Putamen (tissue), 1 donor: ENCODE measurements around the gene CLASRP.

Experiments used
- DNase-seq: peaks from one replicate; pipeline ENCODE4 v3.0.0-alpha.2; 2016; ENCODE audit warnings: low spot score

Gene CLASRP

GRCh38 chr19:45061965-45062364, 23.1 kb downstream of the CLASRP start:
- DNase-seq: no peak

DNA sequence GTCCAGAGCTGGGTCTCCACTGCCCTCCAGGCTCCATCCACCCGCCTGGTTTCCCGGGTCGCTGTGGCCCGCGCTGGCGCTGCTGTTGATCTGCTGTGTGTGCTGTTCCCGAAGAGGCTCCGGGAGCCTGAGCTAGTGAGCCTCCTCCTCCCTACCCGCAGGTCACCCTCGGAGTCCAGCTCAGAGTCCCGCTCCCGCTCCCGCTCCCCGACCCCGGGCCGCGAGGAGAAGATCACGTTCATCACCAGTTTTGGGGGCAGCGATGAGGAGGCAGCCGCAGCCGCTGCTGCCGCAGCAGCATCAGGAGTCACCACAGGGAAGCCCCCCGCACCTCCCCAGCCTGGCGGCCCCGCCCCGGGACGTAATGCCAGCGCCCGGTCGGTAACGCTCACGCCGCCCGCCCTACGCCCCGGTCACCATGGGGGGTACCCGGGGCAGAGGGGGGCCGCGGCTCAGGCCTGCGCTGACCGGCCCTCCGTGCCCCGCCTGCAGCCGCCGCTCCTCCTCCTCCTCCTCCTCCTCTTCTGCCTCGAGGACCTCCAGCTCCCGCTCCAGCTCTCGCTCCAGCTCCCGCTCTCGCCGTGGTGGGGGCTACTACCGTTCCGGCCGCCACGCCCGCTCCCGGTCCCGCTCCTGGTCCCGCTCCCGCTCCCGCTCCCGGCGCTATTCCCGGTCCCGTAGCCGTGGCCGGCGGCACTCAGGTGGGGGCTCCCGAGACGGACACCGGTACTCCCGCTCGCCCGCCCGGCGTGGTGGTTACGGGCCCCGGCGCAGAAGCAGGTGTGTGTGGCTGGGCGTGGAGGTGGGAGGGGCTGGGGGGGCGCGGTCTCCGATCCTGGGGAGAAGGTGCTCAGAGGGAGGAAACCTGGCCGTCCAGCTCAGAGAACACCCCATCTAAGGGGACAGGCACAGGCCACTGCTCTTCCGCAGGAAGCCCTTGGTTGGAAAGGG, 25.3 kb downstream of the CLASRP start:
- no peak for DNase-seq

DNA sequence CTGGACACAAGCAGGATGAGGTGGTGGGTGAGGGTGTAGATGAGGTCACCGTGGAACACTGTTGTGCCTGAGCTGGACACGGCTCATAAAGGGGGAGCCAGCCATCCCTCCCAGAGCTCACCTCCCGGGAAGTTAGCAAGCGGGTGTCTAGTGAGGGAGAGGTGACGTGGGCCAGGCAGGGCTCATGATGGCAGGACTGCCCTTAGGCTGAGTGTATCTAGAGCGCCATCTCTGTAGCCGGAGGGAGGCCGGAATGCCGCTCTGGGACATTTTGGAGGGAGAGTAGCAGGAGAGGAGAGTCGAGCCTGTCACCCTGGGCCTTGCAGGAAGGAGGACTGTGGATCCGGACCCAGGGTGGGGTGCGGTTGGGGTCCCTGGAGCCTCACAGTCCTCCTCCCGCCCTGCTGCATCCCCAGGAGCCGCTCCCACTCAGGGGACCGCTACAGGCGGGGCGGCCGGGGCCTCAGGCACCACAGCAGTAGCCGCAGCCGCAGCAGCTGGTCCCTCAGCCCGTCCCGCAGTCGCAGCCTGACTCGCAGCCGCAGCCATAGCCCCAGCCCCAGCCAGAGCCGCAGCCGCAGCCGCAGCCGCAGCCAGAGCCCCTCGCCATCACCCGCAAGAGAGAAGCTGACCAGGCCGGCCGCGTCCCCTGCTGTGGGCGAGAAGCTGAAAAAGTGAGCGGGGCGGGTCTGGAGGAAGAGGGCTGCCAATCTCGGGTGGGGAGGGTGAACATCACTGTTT, 28.2 kb downstream of the CLASRP start:
- DNase-seq: no peak

DNA sequence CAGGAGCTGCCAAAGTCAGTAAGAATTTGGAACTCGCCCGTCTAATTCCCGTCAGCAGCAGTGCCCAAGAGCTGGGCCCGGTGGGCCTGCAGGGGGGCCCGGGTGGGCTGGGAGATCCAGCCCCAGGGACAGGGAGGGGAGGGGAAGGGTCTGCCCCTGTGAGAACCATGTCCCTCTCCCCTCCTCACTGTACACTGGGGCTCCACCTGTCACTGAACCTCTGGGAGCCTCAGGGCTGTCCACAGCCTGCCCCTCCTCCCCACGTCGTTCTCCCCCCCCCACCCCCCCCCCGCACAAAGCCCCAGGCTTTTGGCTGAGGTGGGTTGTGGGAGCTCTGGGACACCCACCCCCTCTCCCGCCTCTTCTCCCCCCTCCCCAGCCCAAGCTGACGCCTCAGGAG, 29.2 kb downstream of the CLASRP start:
- DNase-seq: no peak

DNA sequence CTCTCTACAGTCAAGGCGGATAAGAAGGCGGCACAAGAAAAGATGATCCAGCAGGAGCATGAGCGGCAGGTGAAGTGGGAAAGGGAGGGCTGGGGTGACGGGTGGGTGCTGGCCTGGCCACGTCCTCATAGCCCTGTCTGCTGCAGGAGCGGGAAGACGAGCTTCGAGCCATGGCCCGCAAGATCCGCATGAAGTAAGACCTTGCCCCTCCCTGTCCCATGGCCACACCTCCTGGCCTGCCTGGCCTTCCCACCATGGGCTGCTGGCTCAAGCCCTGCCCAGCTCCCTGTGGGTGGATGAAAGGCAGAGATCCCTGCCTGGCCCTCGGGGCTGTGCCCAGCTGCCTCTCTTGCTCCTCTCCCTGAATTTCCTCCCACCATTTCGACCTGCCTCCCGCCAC, 30.2 kb downstream of the CLASRP start:
- no peak for DNase-seq

DNA sequence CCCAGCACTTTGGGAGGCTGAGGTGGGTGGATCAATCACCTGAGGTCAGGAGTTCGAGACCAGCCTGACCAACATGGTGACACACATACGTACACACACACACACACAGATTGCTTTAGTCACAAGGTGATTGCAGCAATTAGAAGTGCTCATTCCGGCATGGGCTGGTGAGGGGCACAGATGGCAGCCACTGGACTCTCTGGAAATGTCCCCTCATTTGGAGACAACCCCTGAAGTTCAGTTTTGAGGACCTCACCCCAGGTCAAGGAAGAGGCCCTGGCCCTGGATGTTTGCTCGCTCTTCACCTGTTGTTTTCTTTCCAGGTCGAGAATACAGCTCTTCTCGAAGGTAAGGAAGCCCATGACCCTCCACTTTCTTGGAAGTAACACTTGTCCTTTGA, 31.4 kb downstream of the CLASRP start:
- DNase-seq: no peak

GRCh38 chr19:45070861-45071544, 32.2 kb downstream of the CLASRP start:
- DNase-seq: no peak

- DNase-seq: no peak
These were observed 32.7 kb downstream of the CLASRP start for GRCh38 chr19:45071545-45071938.

GRCh38 chr19:45071969-45072790, 33.3 kb downstream of the CLASRP start:
- no peak for DNase-seq

DNA sequence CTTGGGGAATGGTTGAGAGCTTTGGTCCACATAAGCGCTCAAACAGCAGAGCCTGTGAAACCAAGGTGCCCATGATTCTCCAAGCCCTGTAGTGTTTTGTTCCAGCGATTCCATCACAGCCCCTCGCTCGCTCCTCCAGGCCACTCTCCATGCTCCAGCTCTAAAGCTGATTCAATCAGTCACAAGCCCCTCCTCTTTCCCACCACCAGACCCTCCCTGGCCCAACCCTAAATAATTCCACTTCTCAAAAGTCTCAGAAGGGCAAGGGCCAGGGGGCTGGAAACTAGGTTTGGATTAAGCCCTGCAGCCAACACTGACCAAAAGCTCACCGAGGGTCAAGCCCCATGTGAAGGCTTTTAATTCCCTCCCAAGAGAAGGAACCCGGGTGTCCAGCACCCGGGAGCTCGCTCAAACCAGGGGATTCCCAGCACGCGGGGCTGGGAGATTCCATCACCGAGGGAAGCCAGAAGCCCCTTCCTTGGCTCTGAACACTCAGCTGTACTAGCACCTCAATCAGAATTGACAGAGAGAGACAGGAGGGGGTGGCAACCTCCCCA, 36.0 kb downstream of the CLASRP start:
- no peak for DNase-seq

- DNase-seq: no peak
These were observed 36.6 kb downstream of the CLASRP start for GRCh38 chr19:45075301-45076028.

- DNase-seq: no peak
These were observed 37.4 kb downstream of the CLASRP start, which contains the start of gene ZNF296 for GRCh38 chr19:45076029-45076850. Gene ZNF296 (minus strand): TSS chr19:45076478. CDS start chr19:45076373, 105 bp downstream.

GRCh38 chr19:45076851-45077730, 38.2 kb downstream of the CLASRP start:
- DNase-seq: no peak

- DNase-seq: no peak
These were observed 39.7 kb downstream of the CLASRP start for GRCh38 chr19:45078390-45079062.

DNA sequence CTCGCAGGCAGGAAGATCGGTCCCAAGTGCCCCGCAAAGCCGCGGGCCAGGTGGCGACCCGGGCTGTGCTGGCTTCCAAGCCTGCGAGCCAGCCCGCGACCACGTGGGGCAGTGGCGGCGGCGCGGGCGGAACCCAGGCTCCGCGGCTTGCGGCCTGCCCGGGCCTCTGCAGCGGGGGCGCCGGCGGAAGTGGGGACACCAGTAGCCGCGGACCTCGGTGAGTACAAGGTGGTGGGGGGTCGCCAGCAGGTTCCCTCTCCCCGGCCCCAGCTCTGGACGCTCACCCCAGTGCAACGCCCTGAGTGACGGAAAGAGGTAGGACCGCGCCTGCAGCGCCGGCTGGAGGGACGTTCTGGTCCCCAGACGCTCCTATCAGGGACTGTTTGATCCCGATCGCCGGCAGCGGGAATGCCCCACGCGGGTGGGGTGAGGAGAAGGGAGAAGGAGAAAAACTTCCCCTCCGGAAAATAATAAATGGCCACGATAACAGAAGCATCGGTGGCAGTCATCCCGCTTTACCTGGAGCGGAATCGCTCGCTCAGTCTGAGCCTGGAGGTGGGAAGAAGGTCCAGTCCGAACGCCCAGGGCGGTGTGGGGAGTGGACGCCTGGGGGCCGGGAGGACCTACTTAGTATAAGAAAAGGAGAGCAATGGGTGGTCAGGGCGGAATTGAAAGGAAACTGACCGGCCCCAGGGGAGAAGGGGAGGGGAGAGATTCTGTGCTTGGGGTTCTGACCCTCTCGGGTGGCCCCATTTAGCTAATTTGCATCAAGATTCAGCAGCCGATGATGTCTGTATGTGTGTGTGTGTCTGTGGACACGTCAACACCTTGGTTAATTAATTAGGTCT, 40.4 kb downstream of the CLASRP start, which contains the start of gene GEMIN7:
Gene GEMIN7 (plus strand): TSS at position 198 of the 848 bp plus-strand sequence. CDS start 10,855 bp downstream, outside the sequence.
- peak; percentile 55 for DNase-seq

DNA sequence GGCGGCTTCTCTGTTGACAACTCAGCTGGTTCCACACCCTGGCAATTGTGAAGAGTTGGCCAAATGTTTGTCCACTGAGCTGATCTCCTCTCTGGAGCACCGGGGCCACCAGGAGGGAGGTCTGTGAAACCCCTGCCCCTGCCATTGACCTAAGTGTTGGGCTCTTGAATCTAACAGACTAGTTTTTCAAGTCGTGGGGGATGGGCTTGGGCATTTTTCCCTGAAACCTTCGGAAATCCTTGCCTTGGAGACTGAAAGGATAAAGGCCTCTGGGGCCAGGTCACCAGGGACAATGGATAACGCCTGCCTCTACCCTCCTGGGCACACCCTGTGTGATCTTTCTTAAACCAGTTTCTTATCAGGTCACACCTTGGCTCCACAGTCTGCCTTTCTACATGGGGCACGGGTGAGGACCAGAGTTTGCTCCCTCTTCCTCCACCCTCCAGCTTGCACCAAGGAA, 41.1 kb downstream of the CLASRP start:
- DNase-seq: no peak

GRCh38 chr19:45082170-45082569, 43.3 kb downstream of the CLASRP start:
- no peak for DNase-seq
